Measurements from ENCODE around the gene RBM26. TPM values are rescaled to one million over a fixed set of nuclear protein-coding genes. Genes with fewer than 3 reads are reported as not detected.

RBM26 gene
- total RNA-seq, 1 donor from 2014 or later, result 42.0 TPM

DNA sequence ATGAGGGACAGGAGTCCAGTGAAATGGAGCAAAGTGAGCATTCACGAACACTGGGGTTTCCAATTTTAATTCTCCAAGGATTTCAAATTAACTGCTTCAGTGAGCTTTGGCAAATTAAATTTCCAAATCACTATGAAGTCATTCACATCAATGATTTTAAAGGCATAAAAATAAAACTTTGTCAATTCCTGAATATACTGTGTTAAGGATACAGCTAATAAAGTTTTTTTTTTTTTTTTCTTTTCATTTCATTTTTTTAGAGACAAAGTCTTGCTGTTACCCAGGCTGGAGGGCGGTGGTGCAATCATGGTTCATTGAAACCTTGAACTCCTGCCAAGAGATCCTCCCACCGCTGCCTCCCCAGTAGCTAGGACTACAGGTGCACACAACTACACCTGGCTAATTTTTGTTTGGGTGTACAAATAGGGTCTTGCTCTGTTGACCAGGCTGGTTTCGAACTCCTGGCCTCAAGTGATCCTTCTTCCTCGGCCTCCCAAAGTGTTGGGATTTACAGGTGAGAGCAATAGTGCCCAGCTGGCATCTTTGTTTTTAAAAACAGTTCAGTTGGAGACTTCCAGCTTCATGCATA, 21.9 kb downstream of the RBM26 start:
- TF ChIP-seq, protein P1, sequence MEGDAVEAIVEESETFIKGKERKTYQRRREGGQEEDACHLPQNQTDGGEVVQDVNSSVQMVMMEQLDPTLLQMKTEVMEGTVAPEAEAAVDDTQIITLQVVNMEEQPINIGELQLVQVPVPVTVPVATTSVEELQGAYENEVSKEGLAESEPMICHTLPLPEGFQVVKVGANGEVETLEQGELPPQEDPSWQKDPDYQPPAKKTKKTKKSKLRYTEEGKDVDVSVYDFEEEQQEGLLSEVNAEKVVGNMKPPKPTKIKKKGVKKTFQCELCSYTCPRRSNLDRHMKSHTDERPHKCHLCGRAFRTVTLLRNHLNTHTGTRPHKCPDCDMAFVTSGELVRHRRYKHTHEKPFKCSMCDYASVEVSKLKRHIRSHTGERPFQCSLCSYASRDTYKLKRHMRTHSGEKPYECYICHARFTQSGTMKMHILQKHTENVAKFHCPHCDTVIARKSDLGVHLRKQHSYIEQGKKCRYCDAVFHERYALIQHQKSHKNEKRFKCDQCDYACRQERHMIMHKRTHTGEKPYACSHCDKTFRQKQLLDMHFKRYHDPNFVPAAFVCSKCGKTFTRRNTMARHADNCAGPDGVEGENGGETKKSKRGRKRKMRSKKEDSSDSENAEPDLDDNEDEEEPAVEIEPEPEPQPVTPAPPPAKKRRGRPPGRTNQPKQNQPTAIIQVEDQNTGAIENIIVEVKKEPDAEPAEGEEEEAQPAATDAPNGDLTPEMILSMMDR (IDR thresholded peaks at IDR 0.05), result no peak
- intact Hi-C loops (cut with DNase I), result no loop called here
- Histone ChIP-seq H3K9me3 (no peaks in the 10 kb centered on the region), H3K27me3 (no peaks in the 10 kb centered on the region), H3K36me3 (no peaks in the 10 kb centered on the region), H3K4me3 (no peak overlapping the region), H3K27ac (no peak overlapping the region), H3K4me1 (peaks cover 19% of the 10 kb centered on the region)
- ATAC-seq, result no peak
- DNase-seq, result no peak

DNA sequence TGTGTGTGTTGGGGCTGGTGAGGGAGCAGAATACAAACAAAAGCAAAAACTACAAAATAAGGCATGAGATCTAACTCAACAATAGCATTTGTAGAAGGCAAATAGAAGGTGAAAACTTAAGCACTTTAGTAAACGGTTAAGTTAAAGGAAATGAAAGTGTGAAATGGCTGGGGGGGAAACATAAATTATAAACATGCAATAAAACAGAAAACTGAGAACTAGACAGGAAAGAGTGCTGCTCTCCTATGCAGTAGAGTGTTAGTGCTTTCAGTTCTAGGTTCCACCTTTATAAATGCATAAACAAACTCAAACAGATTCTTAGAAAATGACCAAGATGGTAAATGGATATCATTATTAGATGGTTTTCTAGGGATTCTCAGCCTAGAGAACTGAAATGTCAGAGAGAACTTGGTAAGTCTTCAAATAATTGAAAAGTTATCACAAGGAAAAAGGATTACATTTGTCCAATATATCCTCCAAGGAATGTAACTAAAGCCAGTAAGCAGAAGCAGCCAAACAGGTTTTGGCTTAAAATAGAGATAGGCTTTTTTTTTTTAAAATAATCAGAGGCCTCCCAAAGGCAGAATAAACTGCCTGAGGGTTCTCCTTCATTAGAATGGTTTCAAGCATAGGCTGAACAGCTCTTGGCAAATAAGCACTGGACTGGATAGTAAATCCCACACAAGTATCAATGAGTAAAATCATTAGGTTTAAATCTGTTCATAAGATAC, 23.3 kb downstream of the RBM26 start:
- TF ChIP-seq, protein P1 (IDR thresholded peaks at IDR 0.05), result no peak
- no peak for ATAC-seq
- Histone ChIP-seq H3K4me1 (peaks cover 19% of the 10 kb centered on the region), H3K36me3 (peaks cover 9% of the 10 kb centered on the region), H3K27me3 (no peaks in the 10 kb centered on the region), H3K27ac (no peak overlapping the region), H3K9me3 (no peaks in the 10 kb centered on the region), H3K4me3 (no peak overlapping the region)
- no peak for DNase-seq
- intact Hi-C loops (cut with DNase I), result no loop called here

DNA sequence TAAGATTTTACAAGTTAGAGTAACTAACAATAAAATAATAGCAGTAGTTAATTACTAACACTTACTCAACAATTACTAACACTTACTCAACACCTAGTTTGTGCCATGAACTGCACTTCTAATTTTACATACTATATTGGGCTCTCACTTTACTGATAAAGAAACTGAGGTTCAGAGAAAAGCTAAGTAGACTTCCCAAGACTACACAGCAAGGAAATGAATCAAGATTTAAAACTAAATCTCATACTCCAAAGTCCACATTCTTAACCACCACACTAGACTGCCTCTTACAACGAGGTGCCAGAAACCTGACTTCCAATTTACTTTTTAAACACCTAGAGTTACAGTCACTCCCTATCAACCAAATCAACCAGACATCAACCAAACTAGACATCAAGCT, 25.1 kb downstream of the RBM26 start:
- Histone ChIP-seq H3K27me3 (no peaks in the 10 kb centered on the region), H3K9me3 (no peaks in the 10 kb centered on the region), H3K36me3 (peaks cover 26% of the 10 kb centered on the region), H3K4me1 (peaks cover 6% of the 10 kb centered on the region), H3K4me3 (no peak overlapping the region), H3K27ac (no peak overlapping the region)
- DNase-seq, result no peak
- intact Hi-C loops (cut with DNase I), result no loop called here
- ATAC-seq, result no peak
- TF ChIP-seq, protein P1 (IDR thresholded peaks at IDR 0.05), result no peak

DNA sequence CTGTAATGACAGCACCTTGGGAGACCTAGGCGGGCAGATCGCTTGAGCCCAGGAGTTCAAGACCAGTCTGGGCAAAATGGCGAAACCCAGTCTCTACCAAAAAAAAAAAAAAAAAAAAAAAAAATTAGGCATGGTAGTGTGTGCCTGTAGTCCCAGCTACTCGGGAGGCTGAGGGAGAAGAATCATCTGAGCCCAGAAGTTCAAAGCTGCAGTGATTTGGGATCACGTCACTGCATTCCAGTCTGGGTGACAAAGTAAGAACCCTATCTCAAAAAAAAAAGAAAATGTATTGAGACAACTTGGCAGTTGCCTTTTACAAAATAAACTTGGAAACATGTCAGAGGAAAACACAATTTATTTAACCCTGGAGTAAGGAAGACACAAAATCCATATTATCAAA, 26.8 kb downstream of the RBM26 start:
- no peaks in the 10 kb centered on the region for H3K9me3 ChIP-seq
- H3K27me3 ChIP-seq, result no peaks in the 10 kb centered on the region
- peaks cover 40% of the 10 kb centered on the region for H3K36me3 ChIP-seq
- intact Hi-C loops (cut with DNase I), result no loop called here
- TF ChIP-seq, protein P1 (IDR thresholded peaks at IDR 0.05), result no peak
- ATAC-seq, result no peak
- no peak for DNase-seq
- H3K27ac ChIP-seq, result no peak overlapping the region
- H3K4me3 ChIP-seq, result no peak overlapping the region
- H3K4me1 ChIP-seq, result no peaks in the 10 kb centered on the region

DNA sequence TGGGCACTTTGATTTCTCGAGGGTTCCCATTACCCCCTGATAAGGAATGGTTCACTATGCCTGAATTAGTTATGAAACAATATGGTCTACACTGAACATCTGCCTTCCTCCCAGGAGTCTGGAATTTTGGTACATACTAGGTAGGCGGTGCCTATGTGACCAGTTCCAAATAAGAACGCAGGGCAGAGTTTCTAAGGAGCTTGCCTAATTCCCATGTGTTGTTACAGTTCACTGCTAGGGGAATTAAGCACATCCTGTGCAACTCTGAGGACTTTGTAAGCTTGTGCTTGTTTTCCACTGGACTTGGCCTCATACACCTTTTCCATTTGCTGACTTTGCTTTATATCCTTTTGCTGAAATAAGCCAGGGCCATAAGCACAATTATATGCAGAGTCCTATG, 29.2 kb downstream of the RBM26 start:
- intact Hi-C loops (cut with DNase I), result no loop called here
- ATAC-seq (no peak), DNase-seq (no peak)
- TF ChIP-seq, protein P1 (IDR thresholded peaks at IDR 0.05), result no peak
- no peaks in the 10 kb centered on the region for H3K9me3 ChIP-seq
- H3K4me3 ChIP-seq, result no peak overlapping the region
- no peaks in the 10 kb centered on the region for H3K27me3 ChIP-seq
- H3K4me1 ChIP-seq, result no peaks in the 10 kb centered on the region
- H3K36me3 ChIP-seq, result peaks cover 50% of the 10 kb centered on the region
- H3K27ac ChIP-seq, result no peak overlapping the region

Data from upper lobe of right lung (tissue), 1 donor.